ENCODE results near the gene LYZL6.
"Not testable (repeated sequence)": the region's sequence is repeated elsewhere in the genome, so short reads cannot be mapped to it uniquely, and the experiment has no call there.

Gene LYZL6

DNA sequence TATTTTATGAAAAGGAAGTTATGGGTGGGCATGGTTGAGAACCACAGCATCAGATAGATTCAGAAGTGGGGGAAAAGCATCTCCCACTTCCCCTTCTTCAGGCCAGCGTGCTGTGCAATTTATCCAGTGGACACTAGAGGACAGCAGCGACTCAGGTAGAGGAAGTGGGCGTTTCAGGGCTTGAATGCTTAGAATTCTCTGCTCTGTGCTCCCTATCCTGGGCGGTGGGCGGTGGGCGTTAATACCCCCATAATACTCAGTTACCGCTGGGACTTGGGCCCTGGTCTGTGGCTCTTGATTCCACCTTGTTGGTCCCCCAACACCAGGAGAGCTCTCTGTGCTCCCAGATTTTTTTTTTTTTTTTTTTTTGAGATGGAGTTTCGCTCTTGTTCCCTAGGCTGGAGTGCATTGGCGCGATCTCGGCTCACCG is 3.7 kb upstream of the LYZL6 start:
- DNase-seq (ENCODE audit: low read depth): peak; percentile 22

DNA sequence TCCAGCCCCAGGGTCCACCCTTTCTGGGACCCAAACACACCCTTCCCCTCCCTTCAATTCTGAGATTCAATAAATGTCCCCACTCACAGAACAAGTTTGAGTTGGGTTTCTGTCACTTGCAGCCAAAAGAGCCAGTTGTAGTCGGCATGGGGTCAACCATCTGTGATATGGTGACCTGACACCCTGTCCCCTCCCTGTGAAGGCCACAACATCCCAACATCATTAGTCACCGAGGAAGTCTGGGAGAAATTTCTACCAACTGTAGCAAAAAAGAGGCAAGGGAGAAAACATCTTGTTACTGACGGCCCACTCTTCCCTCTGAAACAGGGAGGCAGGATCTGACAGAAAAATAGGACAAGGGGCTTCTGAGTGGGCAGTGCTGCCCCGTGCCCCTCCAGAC is 638 bp upstream of the LYZL6 start:
- no peak for DNase-seq (ENCODE audit: low read depth)

DNA sequence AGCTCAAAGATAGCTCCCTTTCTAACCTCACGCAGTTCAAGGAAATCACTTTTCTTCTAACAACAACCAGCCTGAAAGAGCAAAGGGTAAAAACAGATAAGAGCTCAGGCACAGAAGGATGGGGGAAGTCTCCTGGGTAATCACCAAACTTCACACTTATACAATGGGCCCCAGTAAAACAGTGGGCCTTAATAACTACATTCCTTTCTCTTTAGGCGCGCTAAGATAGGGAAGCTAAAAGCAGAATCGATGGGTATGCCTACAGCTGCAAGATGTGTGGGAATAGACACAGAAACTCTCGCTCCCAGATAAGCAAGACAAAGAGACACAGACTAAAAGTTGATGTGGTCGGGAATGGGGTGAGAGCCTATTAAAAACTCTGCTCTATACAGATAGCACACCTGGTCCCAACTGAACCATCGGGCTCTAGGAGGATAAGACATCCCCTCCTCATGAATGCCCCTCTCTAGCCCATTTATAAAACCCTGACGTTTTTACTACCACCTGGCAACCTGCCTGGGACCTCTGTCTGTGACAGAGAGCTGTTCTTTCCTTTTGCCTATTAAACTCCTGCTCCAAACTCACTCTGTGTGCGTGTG is 826 bp downstream of the LYZL6 start:
- DNase-seq (ENCODE audit: low read depth): no peak

DNA sequence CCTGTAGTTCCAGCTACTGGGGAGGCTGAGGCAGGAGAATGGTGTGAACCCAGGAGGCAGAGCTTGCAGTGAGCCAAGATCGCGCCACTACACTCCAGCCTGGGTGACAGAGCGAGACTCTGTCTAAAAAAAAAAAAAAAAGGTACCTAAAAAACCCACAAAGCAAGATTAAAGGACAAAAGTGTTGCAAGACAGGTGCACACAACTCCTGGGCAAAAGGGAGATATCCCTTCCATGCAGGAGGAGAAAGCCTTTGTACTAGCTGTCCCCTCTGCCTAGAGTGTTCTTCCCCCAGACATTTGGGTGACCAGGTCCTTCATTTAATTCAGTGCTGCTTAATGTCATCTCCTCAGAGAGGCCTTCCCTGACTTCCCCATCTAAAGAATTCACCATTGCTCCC is 5.0 kb downstream of the LYZL6 start:
- not testable (repeated sequence) for DNase-seq (ENCODE audit: low read depth)

DNA sequence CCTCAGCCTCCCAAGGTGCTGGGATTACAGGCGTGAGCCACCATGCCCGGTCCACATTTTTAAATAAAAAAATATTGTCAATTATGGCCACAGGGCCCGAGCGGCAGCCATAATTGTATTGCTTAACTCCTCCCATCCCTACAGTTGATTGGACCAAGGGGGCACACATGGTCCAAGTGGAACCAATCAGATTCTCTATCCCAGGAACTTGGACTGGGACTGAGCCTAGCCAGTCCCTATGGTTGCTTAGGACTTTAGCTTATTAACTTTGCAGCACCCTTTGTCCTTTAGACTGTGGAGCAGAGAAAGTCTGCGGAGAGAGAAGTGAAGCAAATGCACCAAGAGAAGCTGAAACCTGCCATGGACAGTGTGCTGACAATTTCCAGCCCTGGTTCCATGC is 7.5 kb downstream of the LYZL6 start:
- no peak for DNase-seq (ENCODE audit: low read depth)

DNA sequence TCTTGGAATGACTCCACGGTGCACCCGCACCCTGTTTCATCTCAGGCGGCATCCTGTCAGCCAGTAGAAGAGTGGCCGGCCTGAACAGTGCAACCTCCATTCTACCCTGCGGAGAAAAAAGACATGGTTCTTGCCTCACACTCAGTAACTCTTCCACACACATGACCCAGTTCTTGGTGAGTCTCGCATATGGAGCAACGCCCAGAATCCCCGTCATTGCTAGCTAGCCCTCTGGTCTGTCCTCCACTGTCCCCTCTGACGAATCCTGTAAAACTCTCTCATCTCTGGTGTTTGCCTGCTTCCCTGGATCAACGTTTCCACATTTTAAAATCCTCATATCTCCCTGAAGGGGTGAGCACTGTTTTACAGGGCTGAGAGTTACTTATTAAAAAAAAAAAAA is 8.8 kb downstream of the LYZL6 start:
- no peak for DNase-seq (ENCODE audit: low read depth)

DNA sequence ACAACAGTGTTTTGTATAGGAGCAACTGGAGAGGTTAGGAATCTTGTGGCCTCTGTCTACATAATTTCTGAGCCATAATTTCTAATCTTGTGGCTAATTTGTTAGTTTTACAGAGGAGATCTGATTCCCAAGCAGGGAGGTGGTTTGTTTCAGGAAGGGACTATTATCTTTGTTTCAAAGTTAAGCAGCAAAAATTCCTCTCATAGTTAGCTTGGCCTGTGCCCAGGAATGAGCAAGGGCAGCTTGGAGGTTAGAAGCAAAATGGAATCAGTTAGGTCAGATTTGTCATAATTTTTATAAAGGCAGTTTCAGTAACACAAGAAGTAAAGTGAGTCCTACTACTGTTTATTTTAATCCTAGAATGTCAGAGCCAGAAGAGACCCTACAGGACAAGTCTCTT is 10.9 kb downstream of the LYZL6 start:
- DNase-seq (ENCODE audit: low read depth): no peak

DNA sequence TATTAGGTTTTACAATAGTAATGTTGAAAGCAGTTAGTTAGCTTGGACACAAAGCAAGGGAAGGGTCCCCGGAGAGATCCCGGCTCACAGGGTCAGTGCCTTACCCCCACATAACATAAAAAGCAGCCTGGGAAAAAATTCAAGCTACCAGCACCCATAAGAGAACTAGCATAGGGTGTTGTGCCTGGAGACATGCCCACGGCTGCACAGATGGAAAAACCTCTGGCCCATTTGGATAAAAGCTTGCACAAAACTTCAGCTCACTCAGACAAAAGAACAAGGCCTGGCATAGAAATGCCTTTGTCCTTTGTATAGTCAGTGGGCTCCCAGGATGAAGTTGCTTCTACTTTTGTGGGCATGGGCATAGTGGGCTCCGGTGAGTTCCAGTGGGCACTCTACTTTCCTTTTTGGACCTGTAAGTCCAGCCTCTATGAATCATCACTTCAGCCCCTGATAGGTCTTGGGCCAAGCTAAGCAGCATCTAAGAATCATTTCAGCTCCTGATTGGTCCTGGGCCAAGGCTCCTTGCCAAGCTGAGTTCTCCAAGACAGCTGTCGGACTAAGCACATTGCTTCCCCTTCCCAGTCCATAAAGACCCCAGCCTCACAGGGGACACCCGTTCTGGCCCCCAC is 11.6 kb downstream of the LYZL6 start:
- no peak for DNase-seq (ENCODE audit: low read depth)

DNA sequence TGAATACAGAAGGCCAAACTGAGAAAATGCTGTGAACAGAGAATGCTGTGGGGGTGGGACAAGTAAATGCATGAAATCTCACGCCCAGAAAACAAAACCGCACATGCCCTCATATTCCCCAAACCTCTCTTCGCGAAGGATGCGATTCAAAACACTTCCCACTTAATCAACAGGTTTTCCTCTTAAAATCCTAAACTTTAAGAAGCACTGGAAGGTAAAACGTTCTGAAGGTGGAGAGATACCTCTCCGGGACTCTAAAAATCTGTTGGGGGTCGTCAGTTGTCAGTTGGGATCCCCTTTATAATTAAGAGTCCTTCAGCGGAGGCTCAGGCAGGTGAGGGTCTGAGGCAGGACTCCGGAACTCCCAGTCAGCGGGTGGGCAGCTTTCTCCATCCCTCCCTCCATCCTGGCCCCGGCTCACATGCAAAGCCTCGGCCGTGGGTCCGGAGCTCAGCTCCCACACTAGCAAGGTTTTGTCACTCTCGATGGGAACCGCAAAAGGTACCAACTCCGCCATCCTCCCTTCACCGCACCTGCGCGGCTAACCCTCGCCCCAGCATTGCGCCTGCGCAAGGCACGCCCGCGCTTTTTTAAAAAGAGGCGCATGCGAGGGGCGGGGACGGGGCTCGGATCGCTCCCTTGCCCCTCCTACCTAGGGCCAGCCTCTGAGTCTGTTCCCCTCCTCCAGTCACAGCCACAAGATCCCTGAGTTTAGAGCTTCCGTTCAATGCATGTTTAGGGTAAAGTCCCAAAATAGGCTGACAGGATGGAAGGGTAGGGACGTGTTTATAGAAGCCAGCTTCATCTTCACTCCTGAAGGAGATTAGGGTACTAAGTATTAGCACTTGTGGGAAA is 13.1 kb downstream of the LYZL6 start, which contains the start of gene RDM1:
TSS of gene RDM1 (minus strand) at position 563 of the 855 bp plus-strand sequence. CDS start at position 517, 46 bp downstream.
- DNase-seq (ENCODE audit: low read depth): peak; percentile 74

DNA sequence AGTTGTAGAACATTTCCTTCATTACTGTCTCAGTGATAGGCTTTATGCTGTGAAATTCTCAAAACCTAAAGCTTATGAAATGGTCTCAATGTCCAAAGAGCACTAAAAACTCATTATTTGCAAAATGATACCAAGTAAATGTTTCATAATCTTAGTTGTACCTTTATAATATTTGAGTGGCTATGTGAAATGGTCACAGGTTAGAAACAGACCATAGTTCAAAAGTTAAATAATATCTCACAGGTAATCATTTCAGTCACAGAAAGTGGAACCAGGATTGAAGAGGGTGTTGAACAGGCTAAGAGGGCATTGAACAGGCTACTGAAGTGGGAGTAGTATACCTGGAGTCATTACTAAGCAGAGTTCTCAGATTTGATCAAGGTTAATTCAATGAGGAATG is 15.8 kb downstream of the LYZL6 start:
- no peak for DNase-seq (ENCODE audit: low read depth)

DNA sequence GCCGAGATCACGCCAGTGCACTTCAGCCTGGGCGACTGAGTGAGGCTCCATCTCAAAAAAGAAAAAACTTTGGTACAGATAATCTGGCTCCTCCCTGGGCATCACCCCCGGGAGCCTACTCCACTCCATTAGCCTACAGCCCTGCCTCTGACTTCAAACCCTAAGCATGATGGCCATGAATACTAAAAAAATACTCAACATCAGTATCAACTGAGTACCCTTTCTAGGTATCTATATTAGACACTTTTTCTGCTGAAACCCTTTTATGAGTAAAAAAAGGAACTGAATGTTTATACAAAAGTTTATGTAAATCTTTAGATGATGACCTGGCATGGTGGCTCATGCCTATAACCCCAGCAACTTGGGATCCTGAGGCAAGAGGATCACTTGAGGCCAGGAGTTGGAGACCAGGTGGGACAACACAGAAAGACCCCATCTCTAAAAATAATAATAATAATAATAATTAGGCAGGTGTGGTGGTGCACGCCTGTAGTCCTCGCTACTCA is 19.9 kb downstream of the LYZL6 start:
- no peak for DNase-seq (ENCODE audit: low read depth)

DNA sequence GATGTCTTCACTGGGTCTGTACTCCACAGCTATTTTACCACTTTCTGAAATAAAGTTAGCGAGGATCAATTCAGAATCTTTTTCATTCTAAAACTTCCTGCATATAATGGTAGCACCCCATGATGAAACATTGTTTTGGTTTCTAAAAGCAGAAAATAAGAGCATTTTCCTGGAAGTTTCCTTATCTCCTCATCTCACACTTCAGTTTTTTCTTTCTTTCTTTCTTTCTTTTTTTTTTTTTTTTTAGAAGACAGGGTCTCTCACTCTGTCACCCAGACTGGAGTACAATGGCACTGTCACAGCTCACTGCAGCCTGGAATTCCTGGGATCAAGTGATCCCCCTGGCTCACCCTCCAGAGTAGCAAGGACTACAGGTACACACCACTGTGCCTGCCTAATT is 23.3 kb downstream of the LYZL6 start:
- DNase-seq (ENCODE audit: low read depth): no peak

DNA sequence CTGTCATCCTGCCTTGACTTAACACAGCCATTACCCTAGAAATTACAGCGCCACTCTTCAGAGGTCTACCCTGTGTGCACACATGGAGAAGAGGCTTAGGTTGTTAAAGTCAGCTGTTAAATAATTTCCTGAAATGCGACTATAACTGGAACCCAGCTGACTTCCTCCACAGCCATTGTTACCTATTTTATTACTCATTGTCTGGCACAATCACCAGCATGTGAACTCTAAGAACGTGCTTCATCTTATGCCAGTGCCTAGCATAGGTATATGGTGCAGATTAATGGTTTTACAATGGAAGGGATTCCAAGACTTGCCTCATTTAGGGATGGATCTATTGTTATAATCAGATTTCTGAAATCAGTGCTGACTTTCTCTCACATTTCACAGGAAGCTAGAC is 24.8 kb downstream of the LYZL6 start:
- no peak for DNase-seq (ENCODE audit: low read depth)

DNA sequence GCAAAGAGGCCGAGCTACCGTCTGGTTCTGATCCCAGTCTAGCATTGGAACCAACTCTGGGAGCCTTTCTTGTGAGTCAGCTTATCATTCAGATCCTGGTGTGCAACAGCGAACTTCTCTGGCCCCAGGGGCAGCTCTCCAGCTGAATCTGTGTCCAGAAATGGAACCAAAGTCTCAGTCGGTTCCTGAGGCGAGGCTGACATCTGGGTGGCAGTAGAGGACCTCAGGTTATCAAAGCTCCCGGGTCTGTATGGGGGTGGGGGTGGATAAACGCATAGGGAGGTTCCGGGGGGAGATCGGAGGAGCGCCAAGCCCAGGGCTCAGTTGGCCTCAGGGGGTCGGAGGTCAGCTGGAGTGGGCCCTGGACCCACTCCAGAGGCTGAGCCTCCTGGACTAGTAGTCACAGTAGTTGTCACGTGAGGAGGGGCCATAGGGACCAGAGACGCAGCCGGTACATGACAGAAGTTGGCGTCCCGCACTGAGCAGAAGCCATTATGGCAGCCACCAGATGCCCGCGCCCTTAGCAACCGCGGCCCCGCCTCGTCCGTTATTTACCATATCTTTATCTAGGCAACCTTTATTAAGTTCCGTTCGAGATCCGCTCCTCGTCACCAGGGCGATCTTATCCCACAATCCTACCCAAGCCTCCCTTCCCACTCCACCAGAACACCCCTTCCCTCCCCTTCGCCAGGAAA is 25.8 kb downstream of the LYZL6 start:
- no peak for DNase-seq (ENCODE audit: low read depth)

DNA sequence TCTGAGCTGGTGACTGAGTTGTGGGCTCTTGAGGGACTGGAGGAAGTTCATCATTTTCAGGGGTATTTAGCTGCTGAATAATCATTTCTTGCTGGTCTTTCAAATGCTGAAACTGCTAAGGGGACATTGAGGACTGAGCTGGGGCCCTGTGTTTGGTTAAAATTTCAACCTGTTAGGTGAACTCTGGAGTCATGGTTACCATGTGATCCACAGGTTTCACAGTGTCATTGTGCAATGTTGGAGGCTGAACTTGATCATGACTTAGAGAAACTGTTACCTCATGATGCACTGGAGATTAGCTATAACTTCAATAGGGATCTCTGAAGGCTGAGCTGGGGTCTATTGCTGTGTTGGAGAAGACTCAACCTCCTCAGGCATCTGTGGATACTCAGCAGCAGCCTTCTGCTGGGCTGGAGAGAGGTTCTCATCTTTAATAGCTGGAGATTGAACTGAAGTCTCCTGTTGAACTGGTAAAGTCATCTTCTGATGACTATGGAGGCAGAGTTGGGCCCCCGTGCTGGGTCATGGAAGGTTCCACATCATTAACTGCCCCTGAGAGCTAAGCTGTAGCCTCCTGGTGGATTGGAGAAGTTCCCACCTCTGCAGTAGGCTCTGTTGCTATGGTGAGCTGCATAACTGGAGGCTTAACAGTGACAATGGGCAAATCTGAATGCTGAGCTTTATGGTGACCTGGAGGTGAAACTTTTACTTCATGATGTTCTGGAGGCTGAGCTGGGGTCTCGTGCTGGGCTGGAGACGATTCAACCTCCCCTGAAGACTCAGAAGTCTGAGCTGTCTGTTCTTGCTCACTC is 28.2 kb downstream of the LYZL6 start:
- no peak for DNase-seq (ENCODE audit: low read depth)

DNA sequence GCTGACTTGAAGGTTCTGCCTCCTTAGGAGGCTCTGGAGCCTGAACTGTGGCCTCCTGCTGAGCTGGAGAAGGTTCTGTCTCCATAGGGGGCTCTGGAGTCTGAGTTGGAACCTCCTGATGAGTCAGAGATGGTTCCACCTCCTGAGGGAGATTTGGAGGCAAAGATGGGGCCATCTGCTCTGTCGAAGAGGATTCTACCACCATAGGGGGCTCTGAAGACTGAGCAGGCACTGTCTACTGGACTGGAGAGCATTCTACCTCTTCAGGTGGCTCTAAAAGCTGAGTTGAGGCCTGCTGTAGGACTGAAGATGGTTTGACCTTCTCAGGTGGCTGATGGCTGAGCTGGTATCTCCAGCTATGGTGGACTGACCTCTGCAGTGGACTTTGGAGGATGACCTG is 29.2 kb downstream of the LYZL6 start:
- no peak for DNase-seq (ENCODE audit: low read depth)

DNA sequence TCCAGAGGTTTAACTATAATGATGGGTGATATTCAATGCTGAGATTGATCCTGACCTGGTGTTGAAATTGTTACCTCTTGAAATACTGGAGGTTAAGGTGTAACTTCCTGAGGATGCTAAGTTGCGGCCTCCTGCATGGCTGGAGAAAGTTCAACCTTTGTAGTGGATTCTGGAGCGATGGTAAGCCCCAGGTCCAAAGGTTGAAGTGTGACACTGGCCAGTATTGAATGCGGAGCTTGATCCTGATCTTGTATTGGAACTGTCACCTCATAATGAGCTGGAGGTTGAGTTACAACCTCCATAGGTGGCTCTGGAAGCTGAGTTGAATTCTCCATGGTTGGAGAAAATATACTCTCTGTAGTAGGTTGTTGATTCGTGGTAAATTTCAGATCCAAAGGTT is 29.9 kb downstream of the LYZL6 start:
- DNase-seq (ENCODE audit: low read depth): no peak

DNA sequence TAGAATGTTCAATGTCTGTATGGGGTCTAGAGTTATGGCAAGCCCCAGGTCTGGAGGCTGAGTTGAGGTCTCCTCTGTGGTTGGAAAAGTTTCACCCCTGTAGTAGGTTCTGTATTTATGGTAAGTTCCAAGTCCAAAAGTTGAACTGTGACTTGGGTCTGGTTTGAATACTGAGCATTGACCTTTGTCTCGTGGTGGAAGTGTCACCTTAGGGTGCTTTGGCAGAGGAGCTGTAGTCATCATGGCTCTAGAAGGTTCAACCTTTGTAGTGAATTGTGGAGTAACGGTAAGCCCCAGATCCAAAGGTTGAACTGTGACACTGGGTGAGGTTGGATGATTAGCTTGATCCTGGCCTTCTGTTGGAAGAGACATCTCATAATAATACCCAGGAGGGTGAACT is 30.6 kb downstream of the LYZL6 start:
- no peak for DNase-seq (ENCODE audit: low read depth)

DNA sequence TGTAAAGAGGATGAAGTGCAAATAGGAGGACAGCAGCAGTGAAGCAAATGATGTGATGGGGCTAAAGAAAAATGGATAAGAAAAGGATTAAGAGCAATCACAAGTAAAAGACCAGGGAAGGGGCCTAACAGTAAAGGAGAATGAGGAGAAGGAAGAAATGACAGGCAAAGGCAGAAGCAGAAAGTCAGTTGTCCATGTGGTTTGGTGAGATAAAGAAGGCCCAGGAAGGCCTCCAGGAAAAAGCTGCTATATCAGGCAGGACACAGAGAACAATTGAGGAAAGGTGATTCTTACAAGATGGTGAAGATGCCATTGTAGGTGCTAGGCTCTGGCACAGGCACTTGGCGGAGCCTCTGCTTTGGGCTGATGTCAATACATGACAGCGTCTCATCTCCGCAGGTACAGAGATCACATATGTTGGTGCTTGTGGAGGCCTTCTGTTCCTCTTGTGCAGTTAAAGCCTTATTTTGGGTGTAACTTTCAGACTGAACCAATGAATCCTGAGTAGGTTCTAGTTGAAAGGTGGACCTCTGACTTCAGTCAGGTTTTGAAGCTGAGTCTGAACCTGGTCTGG is 31.1 kb downstream of the LYZL6 start:
- no peak for DNase-seq (ENCODE audit: low read depth)

DNA sequence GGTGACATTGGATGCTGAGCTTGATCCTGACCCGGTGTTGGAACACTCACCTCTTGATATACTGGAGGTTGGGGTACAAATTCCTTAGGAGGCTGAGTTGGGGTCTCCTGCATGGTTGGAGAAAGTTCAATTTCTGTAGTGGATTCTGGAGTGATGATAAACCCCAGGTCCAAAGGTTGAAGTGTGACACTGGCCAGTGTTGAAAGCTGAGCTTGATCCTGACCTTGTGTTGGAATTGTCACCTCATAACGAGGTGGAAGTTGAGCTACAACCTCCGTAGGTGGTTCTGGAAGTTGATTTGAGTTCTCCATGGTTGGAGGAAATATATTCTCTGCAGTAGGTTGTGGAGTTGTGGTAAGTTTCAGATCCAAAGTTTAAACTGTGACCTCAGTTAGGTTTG is 34.1 kb downstream of the LYZL6 start:
- DNase-seq (ENCODE audit: low read depth): no peak

DNA sequence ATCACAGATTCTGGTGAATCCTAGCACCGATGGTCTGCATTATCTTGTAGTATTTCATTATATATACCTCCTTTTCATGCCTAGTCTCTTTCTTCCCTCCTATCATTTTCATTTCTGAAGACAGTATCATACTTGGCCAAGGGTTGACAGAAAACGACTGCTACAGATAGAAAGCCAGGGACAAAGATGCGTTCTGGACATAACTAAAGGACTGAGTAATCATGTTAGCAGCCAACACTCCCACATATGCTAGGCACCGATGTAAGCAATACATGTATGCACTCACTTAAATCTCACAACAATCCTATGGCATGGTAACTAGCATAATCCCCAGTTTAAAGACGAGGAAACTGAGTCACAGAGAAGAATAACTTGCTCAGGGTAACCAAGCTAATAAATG is 35.8 kb downstream of the LYZL6 start:
- no peak for DNase-seq (ENCODE audit: low read depth)

Measured in stimulated activated CD8-positive, alpha-beta memory T cell treated with anti-CD3 and anti-CD28 coated beads, Interleukin-12 subunit alpha, Interleukin-12 subunit beta, amount 100 ng/mL, for 4 hours (primary cell).